CD4-positive, alpha-beta T cell (primary cell): ENCODE measurements around the gene MEX3B. TPM values are rescaled to one million over a fixed set of nuclear protein-coding genes. Genes with fewer than 3 reads are reported as not detected.

ENCODE experiments used
- total RNA-seq, 174 experiments: library from RNA in 2 of 174; stranded (reverse) in 2 of 174; gene quantifications; one replicate each; pipeline ENCODE4 v1.2.3 and lab custom pipeline; 2021 to 2026

Gene MEX3B
- total RNA-seq, 2 experiments from 2014 or later: 5.4 TPM

Other genes with a start within 250 kb of the MEX3B start
- gene EFL1, start 216.7 kb upstream of the MEX3B start, total RNA-seq: 1 to 10 TPM; 7.1 to 7.8 TPM
- 10 to 100 TPM; 11.1 to 14.9 TPM for gene SAXO2, start 216.8 kb upstream of the MEX3B start, total RNA-seq